NCI-H2107 (cell line): ENCODE results near the gene PIBF1.
"Not testable (repeated sequence)": the region's sequence is repeated elsewhere in the genome, so short reads cannot be mapped to it uniquely, and the experiment has no call there.

Experiments used
- DNase-seq: peaks from one replicate; lab custom pipeline; 2025; lab: John Stamatoyannopoulos, UW

Gene PIBF1

DNA sequence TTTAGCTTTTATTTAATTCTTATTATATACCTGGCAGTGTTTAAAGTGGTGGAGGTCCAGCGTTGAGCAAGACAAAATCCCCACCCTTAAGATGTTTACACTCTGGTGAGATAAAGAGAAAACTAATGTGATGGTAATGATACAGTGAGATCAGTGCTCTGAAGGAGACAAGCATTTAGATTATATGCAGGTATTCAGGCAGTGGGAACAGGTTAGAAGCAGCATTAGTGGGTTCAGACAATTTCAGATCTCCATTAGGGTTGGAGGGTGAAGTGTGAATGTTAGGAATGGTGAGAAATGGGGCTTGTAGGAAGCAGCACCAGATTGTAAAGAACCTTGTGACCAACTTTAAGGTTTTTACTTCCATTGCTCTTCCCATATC, 39.0 kb downstream of the PIBF1 start:
- no peak for DNase-seq

DNA sequence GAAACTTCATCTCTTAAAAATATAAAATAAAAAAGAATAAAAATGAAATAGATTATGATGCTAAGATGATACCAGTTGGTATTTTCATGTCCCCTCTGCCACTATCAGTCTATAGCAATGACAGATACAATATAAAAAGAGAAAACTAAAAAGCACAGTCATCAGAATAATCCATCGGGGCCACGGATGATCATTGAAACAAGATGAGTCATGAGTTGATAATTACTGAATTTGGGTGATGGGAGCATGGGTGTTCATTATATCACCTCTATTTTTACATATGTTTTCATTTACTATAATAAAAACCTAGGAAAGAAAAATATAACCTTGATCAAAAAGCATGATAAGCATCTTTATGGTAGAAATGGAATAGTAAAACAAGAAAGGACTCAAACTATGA, 41.1 kb downstream of the PIBF1 start:
- no peak for DNase-seq

DNA sequence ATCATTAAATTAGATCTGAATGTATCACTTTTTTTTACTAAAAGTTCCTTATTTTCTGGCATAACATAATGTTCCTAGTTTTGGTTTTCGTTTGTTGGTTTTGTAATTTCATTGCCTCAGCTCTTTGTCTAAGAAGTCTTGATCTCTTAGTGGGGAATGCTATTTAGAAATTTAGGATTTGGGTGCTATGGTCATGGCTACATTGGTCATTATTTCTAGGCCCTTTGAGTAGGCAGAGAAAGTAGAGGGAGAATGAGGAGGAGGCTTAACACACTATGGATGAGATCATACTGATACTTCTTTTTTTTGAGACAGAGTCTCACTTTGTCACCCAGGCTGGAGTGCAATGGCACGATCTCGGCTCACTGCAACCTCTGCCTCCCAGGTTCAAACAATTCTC, 41.8 kb downstream of the PIBF1 start:
- DNase-seq, result no peak

DNA sequence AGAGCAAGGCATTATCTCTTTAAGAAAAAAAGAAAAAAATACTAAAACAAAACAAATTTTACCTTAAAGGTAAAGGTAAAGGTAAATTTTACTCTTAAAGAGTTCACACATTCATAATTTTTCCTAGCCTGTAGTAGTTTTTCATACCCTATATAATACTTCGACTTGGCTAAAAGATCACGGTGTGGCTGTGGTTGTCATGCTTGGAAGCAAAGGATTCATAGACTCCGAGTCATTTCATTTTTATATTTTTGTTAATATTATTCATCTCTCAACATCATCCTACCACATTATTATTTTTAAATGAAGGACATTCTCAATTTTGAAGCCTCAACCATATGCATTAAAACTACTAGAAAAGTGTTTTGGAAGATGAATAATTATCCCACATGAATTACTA, 52.7 kb downstream of the PIBF1 start:
- DNase-seq, result no peak

DNA sequence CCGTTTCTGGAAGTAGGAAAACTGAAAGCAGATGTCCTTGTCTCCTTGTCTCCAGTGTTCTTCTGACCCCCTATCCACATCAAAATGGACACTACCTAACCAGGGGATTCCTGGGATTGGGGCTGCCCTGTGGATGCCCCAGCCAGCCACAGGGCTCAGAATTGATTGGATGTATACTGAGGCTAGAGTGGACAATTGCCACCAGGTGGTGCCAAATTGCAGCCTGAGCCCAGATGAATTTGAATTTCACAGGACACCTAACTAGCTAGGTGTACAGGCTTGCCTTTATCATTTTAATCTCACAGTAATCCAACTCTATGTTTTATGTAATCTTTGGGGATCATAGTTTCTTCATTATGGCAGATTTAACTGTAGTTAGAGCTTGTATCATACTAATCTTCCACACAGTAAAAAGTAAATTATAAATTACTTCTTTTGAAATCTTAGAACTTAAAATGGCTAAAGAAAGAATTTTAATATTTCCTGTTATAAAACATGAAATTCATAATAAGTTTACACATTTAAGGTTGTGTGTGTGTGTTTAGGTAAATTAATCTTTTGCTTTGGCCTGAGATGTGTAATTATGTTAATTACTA, 58.0 kb downstream of the PIBF1 start:
- peak; percentile 2 for DNase-seq

DNA sequence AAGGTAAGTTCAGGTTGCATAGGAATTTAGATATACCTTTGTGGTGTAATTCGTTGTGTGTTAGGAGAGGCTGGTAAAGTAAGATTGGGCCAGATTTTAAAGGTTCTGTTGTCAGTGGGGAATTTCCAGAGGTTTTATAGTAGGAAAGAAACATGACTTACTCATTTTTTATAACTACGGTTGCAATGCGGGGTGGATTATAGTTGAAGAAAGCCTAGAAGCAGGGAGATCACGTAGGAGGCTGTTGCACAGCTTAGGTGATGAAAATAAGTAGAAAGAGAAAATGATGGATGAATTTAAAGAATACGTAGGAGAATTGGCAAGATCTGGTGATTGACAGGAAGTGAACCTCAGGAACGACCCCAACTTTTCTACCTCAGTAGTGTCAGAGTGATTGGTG, 61.1 kb downstream of the PIBF1 start:
- no peak for DNase-seq

DNA sequence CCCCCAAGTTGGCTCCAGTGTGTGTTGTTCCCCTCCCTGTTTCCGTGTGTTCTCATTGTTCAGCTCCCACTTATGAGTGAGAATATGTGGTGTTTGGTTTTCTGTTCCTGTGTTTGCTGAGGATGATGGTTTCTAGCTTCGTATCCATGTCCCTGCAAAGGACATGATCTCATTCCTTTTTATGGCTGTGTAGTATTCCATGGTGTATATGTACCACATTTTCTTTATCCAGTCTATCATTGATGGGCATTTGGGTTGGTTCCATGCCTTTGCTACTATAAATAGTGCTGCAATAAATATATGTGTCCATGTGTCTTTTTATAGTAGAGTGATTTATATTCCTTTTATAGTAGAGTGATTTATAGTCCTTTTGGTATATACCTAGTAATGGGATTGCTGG, 63.2 kb downstream of the PIBF1 start:
- DNase-seq, result not testable (repeated sequence)

DNA sequence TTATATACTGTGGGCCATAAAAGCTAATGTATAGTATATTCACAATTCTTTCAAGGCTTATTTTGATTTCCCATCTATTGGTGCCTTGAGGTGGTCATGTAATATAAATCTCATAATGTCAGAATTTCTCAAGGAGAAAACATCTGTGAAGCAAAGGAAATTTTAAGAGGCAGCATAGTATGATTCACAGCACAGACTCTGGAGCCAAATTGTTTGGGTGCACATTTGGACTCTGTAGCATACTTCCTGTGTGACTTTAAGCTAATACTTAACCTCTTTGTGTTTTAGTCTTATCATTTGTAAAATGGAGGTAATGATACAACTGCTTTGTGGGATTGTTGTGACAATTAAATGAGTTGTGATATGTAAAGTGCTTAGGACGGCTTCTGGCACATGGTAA, 67.6 kb downstream of the PIBF1 start:
- no peak for DNase-seq

DNA sequence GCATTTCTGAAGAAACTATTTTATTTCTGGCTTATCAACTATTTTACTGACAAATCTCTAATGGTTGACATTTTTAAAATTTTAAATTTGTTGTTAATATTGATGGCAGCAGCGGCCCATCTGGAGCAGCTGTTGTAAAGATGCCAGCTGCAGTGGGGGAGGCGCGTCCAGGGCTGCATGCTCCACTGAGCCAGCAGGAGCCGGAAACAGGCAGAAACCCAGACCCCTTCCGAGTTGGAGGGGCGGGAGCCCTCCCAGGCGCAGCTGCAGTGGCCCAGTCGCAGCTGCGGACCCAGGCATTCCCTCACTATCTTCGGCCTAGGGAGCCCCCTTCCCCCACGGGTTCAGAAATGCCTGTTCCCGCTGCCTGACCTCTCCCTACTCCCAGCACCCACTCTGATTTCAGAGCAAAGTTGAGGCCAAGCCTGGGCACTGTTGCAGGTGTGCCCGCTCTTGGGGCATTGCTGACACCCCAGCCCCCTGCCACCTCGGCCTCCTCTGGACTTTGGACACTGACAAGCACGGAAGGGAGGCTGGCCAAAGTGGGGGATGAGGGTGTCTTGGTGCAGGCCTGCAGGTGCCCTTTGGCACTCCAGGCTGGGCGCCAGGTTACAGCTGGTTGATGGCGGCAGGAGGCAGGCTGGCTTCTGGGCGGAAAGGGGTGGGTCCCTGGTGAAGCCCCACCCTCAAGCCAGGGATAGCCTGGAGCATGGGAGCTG, 69.2 kb downstream of the PIBF1 start:
- DNase-seq, result no peak

DNA sequence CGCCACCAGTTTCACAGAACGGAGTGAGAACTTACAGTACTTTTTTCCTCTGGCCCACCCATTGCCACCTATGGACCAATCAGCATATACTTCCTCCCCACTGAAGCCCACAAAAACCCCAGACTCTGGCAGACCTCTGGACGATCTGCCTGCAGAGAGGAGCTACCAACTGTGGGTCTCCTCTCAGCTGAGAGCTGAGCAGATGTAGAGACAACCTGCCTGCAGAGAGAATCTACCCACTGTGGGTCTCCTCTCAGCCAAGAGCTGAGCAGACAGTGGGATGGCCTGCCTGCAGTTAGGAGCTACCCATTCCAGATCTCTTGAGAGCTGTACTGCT, 69.7 kb downstream of the PIBF1 start:
- no peak for DNase-seq

DNA sequence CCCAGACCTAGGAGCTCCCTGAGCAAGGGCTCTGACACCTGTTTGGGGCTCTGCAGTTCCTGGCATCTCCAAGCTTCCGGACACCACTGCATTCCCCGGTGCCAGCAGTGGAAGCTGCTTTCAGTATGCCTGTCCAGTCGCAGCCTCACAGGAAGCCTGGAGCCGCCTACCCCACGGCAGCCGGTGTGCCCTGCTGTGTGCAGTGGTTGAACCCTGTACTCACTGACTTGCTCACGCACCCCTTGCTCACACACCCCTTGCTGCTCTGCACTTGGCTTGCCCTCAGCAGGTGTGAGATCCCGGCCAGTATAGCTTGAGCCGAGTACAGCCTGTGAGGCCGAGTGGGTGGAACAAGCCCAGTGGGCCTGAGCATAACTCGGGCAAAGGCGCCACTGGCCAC, 70.3 kb downstream of the PIBF1 start:
- DNase-seq, result no peak

DNA sequence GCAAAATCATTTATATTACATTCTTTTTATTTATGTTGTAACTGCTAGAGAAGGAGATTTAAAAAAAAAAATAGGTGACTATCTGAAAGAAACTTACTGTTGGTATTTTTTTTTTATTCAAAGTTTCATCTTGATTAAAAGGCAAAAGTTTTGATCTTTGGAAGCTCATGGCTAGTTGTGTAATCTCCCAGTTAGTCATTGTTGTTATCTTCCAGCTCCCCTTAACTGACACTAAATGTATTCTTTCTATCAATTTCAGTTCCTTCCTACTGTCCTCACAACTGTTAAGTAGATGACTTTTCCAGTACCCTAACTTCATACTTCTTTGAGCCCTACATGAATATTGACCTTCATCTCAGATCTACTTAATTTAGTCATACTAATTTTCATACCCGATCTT, 71.1 kb downstream of the PIBF1 start:
- DNase-seq, result no peak

DNA sequence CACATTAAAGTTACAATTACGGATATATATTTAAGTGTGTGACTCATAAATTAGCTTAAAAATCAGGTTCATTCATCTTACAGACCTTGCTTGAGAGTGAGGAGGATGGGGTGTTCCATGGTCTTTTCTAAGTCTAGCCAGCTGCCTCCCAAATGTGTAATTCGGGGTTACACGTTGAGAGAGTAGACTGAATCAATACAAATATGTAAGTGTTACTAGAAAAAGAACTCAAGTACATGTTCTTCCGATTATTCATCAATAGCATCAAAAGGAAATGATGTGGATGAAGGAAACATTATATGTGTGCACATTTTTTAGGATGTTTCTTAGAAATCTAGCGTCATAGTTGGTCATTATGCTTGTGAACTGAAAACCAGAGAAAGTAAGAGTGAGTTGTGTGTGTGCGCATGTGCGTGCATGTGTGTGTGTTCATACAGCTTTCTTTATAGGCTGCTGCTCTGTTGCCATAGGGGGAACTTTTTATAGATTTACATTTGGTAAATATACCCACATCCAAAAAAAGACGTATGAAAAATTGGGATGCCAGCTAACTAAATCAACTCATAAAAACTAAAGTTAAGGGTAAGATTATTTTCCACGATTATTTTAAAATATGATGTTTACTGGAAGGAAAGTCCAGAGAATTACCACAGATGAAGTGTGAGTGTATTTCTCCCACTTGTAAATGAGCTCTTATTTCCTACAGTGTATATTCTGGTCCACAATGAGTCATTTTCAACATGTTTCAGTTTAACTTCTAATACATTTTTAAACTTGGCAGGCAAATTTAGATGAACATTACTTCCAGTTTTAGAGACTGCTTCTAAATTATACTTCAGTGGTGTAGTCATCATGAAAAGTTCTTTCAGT, 82.4 kb downstream of the PIBF1 start:
- DNase-seq, result no peak

DNA sequence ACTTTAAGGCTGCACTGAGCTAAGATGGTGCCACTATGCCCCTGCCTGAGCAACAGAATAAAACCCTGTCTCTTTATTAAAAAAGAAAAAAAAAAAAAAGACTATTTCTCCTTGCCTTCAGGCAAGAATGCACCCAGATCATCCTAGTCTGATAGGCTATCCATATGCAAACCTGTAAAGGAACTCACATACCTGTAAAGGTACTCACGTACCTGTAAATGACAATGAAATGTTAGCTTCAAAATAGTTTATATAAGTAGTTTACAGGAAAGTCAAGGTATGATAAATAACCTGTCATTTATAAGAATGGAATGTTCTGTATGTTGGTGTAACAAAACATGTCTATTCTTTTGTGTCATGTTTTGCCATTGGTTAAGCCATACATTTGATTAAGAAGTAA, 86.3 kb downstream of the PIBF1 start:
- no peak for DNase-seq

DNA sequence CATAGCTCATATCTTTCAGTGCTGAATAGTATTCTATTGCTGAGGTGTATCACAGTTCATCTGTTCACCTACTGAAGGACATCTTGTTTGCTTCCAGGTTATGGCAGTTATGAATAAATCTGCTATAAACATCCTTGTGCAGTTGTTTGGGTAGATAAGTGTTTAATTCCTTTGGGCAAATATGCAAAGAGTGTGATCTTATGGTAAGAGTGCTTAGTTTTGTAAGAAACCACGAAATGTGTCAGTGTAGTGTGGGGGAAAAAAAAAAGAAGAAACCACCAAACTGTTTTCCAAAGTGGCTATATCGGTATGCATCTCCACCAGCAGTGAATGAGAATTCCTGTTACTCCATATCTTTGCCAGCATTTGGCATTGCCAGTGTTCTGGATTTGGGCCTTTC, 93.3 kb downstream of the PIBF1 start:
- no peak for DNase-seq

DNA sequence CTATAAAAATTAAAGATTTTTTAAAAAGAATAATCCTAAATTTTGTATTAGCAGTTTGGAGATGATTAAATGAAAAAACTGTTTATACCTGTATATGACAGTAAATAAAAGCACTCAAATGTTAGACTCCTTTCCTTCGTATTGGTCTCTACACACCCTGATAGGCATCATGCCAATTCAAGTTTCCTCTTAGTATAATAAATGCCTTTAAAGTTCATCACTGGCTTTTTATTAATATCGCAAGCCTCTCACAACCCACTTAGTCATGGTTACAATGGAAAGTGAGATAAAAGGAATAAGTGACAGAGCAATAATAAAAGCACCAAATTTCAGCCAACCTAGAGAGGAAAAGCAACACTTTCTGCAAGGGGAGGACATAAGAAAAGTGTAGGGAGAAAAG, 102.2 kb downstream of the PIBF1 start:
- DNase-seq, result no peak

DNA sequence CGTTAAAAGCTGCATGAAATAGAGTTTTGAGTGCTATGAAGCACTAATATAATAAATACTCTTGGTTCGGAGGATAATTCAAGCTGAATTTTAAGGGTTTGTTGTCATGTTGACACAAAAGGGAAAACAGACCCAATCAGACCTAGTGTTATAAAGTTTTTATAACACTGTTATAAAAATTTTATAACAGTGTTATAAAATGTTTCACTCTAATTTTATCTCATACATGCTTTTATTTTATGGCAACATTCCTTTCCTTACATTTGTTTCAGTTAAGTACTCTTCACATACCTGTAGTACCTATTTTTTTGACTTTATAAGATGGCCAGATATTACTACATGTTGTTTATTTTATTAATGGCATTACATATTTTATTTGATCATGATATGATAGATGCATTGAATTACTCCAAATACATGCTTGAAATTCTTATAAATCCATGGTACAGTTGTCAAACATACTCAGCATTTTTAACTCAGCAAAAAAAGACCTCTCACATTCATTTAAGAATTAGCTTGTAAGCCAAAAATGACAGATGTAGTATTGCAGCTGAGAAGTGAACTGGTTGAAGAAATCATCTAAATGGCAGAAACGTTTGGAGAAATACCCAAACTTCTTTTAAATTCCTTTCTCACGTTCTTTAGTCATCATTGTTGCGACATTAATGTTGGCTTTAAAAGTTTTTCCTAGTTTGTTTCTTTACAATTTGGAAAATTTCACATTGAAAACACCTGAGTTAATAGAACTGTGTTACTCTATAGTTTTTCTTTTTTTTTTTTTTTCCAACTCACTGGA, 104.5 kb downstream of the PIBF1 start:
- DNase-seq, result no peak

DNA sequence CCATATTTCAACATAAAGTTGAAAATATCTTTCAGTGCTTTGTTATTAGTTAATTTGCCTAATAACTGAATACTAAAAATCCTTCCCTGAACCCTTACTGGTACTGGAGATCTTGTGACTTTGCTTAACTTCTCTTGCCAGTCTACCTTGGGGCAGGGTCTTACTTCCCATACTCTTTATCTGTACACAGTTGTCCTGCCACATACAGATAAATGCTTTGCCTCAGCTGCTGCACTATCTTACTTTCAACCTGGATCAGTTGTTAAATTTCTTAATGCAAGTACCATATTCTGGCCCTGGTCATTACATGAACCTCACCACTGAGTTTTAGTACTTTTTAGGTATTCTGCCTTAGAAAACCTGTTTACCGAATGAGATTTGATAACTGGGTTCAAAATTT, 107.6 kb downstream of the PIBF1 start:
- no peak for DNase-seq

DNA sequence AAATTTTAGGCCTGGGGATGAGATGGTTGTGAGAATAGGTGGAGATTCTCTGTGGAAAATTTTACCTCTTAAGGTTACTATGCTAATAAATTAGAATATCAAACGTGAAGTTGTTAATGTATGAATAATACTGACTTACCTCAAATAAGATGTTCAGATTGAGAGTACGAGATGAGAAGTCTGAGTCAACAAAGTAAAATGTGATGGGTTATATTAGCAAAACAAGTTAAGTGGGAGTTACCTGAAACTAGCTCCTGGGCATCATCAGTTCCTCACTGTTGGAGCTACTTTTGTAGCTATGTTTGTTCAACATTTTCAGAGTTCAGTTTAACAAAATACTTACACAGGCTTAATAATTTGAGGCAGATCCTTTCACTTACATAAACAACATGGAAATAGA, 108.6 kb downstream of the PIBF1 start:
- no peak for DNase-seq

DNA sequence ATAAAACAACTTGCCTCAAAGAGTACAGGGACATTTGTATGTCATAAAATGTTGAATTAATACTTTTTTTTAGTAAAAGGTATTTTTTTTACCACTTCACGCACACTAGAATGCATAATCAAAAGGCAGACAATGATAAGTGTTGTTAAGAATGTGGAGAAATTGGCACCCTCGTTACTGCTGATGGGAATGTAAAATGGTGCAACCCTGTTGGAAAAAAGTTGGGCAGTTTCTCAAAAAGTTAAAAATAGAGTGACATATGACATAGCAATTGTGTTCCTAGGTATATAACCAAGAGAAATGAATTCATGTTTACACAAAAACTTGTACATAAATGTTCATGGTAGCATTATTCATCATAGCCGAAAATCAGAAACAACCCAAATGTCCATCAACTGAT, 109.5 kb downstream of the PIBF1 start:
- DNase-seq, result no peak

DNA sequence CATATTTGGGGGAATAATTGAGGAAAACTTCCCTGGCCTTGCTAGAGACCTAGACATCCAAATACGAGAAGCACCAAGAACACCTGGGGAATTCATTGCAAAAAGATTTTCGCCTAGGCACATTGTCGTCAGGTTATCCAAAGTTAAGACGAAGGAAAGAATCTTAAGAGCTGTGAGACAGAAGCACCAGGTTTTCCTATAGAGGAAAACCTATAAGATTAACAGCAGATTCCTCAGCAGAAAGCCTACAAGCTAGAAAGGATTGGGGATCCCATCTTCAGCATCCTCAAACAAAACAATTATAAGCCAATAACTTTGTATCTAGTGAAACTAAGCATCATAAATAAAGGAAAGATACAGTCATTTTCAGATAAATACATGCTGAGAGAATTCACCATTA, 114.9 kb downstream of the PIBF1 start:
- no peak for DNase-seq

DNA sequence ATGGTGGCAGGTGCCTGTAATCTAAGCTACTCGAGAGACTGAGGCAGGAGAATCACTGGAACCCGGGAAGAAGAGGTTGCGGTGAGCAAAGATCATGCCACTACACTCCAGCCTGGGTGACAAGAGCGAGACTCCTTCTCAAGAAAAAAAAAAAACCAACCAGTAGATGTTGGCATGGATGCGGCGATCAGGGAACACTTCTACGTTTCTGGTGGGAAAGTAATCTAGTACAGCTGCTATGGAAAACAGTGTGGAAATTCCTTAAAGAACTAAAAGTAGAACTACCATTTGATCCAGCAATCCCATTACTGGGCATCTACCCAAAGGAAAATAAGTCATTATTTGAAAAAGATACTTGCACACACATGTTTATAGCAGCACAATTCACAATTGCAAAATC, 119.6 kb downstream of the PIBF1 start:
- not testable (repeated sequence) for DNase-seq

DNA sequence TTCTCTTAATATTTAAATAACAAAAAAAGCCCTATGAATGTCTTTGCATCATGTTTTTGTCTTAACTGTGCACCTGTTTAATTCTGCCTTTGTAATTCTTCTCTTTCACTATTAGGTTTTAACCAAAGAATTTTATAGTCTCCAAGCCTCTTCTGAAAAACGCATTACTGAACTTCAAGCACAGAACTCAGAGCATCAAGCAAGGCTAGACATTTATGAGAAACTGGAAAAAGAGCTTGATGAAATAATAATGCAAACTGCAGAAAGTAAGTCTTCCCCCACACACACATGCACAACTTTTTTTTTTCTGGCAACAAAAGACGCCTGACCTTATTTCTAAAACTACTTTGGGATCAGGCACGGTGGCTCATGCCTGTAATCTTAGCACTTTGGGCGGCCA, 126.5 kb downstream of the PIBF1 start:
- no peak for DNase-seq
